ENCODE data around the gene NME1.
"Not testable (repeated sequence)": the region's sequence is repeated elsewhere in the genome, so short reads cannot be mapped to it uniquely, and the experiment has no call there.

NME1 gene

GRCh38 chr17:51153210-51154072, at the start of gene NME1:
TSS of gene NME1 (plus strand) at chr17:51153559. CDS start at chr17:51155655, 2,096 bp downstream.
- Histone ChIP-seq H3K9me3 (ENCODE audit: control insufficient read depth in 2 of 2, low read length in 2 of 2) (no peaks in the 10 kb centered on the region), H3K4me3 (ENCODE audit: low read length in 2 of 2) (peak within 1 kb of the TSS; percentile 82 to 94), H3K4me1 (ENCODE audit: control insufficient read depth, insufficient read depth, low read length) (peaks cover 15% of the 10 kb centered on the region), H3K27ac (ENCODE audit: low read length) (peak within 1 kb of the TSS; percentile 83), H3K27me3 (ENCODE audit: control insufficient read depth in 1 of 2, insufficient read depth in 2 of 2, low read length in 2 of 2) (no peaks in the 10 kb centered on the region), H3K9ac (ENCODE audit: low read length in 2 of 2) (peak within 1 kb of the TSS; percentile 69 to 84), H3K36me3 (ENCODE audit: control insufficient read depth in 2 of 2, insufficient read depth in 2 of 2, low read length in 2 of 2) (peaks cover 0 to 4% of the 10 kb centered on the region in 2 donors)

DNA sequence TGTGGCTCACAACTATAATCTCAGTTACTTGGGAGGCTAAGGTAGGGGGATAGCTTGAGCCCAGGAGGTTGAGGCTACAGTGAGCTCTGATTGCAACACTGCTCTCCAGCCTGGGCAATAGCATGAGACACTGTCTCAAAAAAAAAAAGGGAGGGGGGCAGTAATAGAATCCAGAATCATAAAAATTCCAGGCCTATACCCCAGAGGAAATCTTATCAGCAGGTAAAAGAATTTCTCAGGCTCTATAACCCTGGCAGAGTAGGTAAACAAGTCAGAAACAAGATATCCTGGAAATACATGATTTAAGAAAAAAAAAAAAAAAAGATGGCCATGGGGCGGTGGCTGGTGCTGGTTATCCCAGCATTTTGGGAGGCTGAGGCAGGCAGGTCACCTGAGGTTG, 45.6 kb upstream of the NME1 start:
- Histone ChIP-seq H3K4me3 (ENCODE audit: low read length in 2 of 2) (no peak overlapping the region), H3K4me1 (ENCODE audit: control insufficient read depth, insufficient read depth, low read length) (peaks cover 5% of the 10 kb centered on the region), H3K36me3 (ENCODE audit: control insufficient read depth in 2 of 2, insufficient read depth in 2 of 2, low read length in 2 of 2) (no peaks in the 10 kb centered on the region), H3K27me3 (ENCODE audit: control insufficient read depth in 1 of 2, insufficient read depth in 2 of 2, low read length in 2 of 2) (no peaks in the 10 kb centered on the region), H3K9ac (ENCODE audit: low read length in 2 of 2) (no peak overlapping the region), H3K27ac (ENCODE audit: low read length) (no peak overlapping the region), H3K9me3 (ENCODE audit: control insufficient read depth in 2 of 2, low read length in 2 of 2) (no peaks in the 10 kb centered on the region)

DNA sequence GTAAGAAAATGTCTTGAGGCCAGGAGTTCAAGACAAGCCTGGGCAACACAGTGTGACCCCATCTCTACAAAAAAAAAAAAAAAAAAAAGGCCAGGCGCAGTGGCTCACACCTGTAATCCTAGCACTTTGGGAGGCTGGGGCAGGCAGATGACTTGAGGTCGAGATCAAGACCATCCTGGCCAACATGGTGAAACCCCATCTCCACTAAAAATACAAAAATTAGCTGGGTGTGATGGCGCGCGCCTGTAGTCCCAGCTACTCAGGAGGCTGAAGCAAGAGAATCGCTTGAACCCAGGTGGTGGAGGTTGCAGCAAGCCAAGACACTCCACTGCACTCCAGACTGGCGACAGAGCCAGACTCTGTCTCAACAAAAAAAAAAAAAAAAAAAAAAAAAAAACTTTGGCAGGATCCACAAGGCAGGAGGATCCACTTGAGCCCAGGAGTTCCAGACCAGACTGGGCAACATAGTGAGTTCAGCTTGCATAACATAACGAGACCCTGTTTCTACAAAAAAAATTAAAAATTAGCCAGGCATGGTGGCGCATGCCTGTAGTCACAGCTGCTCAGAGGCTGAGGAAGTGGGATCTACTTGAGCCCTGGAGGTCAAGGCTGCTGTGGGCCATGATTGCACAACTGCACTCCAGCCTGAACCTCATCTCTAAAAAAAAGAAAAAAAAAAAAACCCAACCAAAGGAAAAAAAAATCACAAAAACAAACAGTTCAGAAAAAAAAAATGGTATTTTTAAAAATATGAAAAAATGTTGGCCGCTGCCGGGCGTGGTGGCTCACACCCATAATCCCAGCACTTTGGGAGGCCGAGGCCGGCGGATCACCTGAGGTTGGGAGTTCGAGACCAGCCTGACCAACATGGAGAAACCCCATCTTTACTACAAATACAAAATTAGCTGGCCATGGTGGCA, 40.8 kb upstream of the NME1 start:
- not testable (repeated sequence) for H3K36me3 ChIP-seq (ENCODE audit: control insufficient read depth in 2 of 2, insufficient read depth in 2 of 2, low read length in 2 of 2); H3K27me3 ChIP-seq (ENCODE audit: control insufficient read depth in 1 of 2, insufficient read depth in 2 of 2, low read length in 2 of 2); H3K9me3 ChIP-seq (ENCODE audit: control insufficient read depth in 2 of 2, low read length in 2 of 2); H3K9ac ChIP-seq (ENCODE audit: low read length in 2 of 2); H3K27ac ChIP-seq (ENCODE audit: low read length); H3K4me1 ChIP-seq (ENCODE audit: control insufficient read depth, insufficient read depth, low read length); H3K4me3 ChIP-seq (ENCODE audit: low read length in 2 of 2)

DNA sequence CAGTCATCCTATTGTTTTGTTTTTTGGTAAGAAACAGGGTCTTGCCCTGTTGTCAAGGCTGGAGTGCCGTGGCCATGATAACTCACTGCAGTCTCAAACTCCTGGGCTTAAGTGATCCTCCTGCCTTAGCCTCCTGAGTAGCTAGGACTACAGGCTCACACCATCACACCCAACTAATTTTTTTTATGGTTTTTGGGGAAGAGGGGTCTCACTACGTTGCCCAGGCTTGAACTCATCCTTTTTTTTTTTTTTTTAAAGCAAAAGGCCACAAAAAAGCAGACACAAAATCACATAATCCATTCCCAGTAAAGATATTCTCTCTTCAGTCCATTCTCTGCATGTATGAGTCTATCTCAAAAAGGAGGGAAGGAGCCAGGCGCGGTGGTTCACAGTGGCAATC, 38.2 kb upstream of the NME1 start:
- Histone ChIP-seq H3K9me3 (ENCODE audit: control insufficient read depth in 2 of 2, low read length in 2 of 2) (no peaks in the 10 kb centered on the region), H3K4me3 (ENCODE audit: low read length in 2 of 2) (no peak overlapping the region), H3K27ac (ENCODE audit: low read length) (no peak overlapping the region), H3K4me1 (ENCODE audit: control insufficient read depth, insufficient read depth, low read length) (peaks cover 15% of the 10 kb centered on the region), H3K27me3 (ENCODE audit: control insufficient read depth in 1 of 2, insufficient read depth in 2 of 2, low read length in 2 of 2) (no peaks in the 10 kb centered on the region), H3K9ac (ENCODE audit: low read length in 2 of 2) (no peak overlapping the region), H3K36me3 (ENCODE audit: control insufficient read depth in 2 of 2, insufficient read depth in 2 of 2, low read length in 2 of 2) (no peaks in the 10 kb centered on the region)

DNA sequence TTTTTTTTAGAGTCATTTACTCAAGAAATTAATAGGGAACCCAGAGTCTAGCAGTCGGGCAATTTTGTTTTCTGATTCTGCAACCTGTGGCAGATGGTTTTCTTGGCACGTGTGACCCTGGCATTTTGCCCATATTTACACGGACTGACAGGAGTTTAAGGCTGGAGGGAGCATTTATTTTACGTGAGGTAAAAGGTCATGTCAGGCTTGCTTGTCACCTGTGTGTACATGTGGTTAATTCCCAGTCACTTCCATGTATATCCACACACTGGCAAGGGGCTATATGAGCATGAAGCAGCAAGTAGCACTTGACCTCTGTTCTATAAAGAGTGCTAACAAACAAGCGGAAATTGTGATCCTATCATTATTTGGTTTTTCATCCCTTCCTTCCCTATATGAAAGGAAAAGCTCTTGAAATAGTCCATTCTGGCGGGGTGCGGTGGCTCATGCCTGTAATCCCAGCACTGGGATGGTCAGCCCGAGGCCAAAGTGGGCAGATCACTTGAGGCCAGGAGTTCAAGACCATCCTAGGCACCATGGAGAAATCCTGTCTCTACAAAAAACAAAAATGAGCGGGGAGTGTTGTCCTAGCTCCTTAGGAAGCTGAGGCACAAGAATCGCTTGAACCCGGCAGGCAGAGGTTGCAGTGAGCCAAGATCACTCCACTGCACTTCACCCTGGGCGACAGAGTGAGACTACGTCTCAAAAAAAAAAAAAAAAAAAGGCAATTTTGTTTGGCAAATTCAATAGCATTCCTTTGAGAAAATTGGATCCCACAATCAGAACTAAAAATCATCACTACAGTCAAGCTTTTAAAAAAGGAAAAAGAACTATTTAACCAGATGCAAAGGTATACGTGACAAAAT, 34.8 kb upstream of the NME1 start:
- Histone ChIP-seq H3K9me3 (ENCODE audit: control insufficient read depth in 2 of 2, low read length in 2 of 2) (no peaks in the 10 kb centered on the region), H3K9ac (ENCODE audit: low read length in 2 of 2) (peak overlapping the region; percentile 42 to 97), H3K27ac (ENCODE audit: low read length) (peak overlapping the region; percentile 95), H3K27me3 (ENCODE audit: control insufficient read depth in 1 of 2, insufficient read depth in 2 of 2, low read length in 2 of 2) (no peaks in the 10 kb centered on the region), H3K36me3 (ENCODE audit: control insufficient read depth in 2 of 2, insufficient read depth in 2 of 2, low read length in 2 of 2) (no peaks in the 10 kb centered on the region), H3K4me1 (ENCODE audit: control insufficient read depth, insufficient read depth, low read length) (peaks cover 18% of the 10 kb centered on the region), H3K4me3 (ENCODE audit: low read length in 2 of 2) (peak overlapping the region; percentile 97 to 98)

DNA sequence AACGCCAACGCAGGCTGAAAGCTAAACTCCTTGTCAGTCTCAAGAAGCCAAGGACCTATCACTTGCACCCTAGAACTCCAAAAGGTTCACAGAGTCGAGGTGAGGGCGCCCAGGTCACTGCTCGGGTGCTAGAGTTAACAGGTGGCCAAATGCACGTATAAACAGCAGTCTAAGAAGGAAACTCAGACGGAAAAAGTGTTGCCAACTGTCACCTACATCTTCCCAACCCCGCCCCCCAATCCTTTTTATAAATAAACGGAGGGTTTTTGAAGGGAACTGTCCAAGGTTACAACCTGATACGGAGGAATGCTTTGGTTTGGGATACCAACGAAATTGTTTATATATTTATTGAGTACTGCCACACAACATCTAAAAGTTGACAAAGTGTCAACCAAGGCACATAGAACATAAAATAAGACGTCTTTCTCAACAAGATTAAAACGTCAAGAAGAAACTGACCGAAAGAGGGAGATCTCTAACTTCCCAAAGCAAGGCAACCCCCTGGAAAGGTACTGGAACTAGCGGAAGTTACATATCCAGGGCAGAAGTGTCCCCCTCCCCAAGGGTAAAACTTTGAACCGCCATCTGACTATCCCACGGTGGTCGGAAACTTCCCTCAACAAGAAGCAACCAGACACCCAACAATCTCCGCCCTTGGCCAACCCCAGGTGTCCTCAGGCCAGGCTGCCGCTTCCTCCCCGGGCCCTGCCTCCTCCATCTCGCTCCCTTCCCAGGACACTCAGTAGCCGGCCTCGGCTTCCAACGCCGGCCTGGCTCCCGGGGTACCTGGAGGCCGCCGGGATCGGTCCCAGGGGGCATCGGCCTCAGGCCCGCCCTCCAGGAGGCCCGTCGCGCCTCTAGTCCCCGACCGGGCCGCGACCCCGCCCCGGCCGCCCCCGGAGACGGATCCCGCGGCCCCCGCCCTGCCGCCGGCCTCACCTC, 33.7 kb upstream of the NME1 start:
- no peaks in the 10 kb centered on the region for H3K36me3 ChIP-seq (ENCODE audit: control insufficient read depth in 2 of 2, insufficient read depth in 2 of 2, low read length in 2 of 2)
- H3K4me1 ChIP-seq (ENCODE audit: control insufficient read depth, insufficient read depth, low read length), result peaks cover 18% of the 10 kb centered on the region
- H3K9ac ChIP-seq (ENCODE audit: low read length in 2 of 2), result peak overlapping the region; percentile 97
- peak overlapping the region; percentile 95 for H3K27ac ChIP-seq (ENCODE audit: low read length)
- peak overlapping the region; percentile 97 to 98 for H3K4me3 ChIP-seq (ENCODE audit: low read length in 2 of 2)
- H3K27me3 ChIP-seq (ENCODE audit: control insufficient read depth in 1 of 2, insufficient read depth in 2 of 2, low read length in 2 of 2), result no peaks in the 10 kb centered on the region
- H3K9me3 ChIP-seq (ENCODE audit: control insufficient read depth in 2 of 2, low read length in 2 of 2), result no peaks in the 10 kb centered on the region

GRCh38 chr17:51120357-51120738, 33.0 kb upstream of the NME1 start:
- Histone ChIP-seq H3K9ac (ENCODE audit: low read length in 2 of 2) (peak overlapping the region; percentile 97), H3K27me3 (ENCODE audit: control insufficient read depth in 1 of 2, insufficient read depth in 2 of 2, low read length in 2 of 2) (no peaks in the 10 kb centered on the region), H3K36me3 (ENCODE audit: control insufficient read depth in 2 of 2, insufficient read depth in 2 of 2, low read length in 2 of 2) (no peaks in the 10 kb centered on the region), H3K27ac (ENCODE audit: low read length) (peak overlapping the region; percentile 95), H3K4me1 (ENCODE audit: control insufficient read depth, insufficient read depth, low read length) (peaks cover 18% of the 10 kb centered on the region), H3K4me3 (ENCODE audit: low read length in 2 of 2) (peak overlapping the region; percentile 97 to 98), H3K9me3 (ENCODE audit: control insufficient read depth in 2 of 2, low read length in 2 of 2) (no peaks in the 10 kb centered on the region)

GRCh38 chr17:51120739-51121619, 32.4 kb upstream of the NME1 start, which contains the start of gene SPAG9:
TSS of gene SPAG9 (minus strand) at chr17:51120868. CDS start at chr17:51120656, 212 bp downstream.
- H3K36me3 ChIP-seq (ENCODE audit: control insufficient read depth in 2 of 2, insufficient read depth in 2 of 2, low read length in 2 of 2), result no peaks in the 10 kb centered on the region
- peak within 1 kb of the TSS; percentile 97 to 98 for H3K4me3 ChIP-seq (ENCODE audit: low read length in 2 of 2)
- no peaks in the 10 kb centered on the region for H3K9me3 ChIP-seq (ENCODE audit: control insufficient read depth in 2 of 2, low read length in 2 of 2)
- peak within 1 kb of the TSS; percentile 100 for H3K27ac ChIP-seq (ENCODE audit: low read length)
- peaks cover 18% of the 10 kb centered on the region for H3K4me1 ChIP-seq (ENCODE audit: control insufficient read depth, insufficient read depth, low read length)
- no peaks in the 10 kb centered on the region for H3K27me3 ChIP-seq (ENCODE audit: control insufficient read depth in 1 of 2, insufficient read depth in 2 of 2, low read length in 2 of 2)
- H3K9ac ChIP-seq (ENCODE audit: low read length in 2 of 2), result peak within 1 kb of the TSS; percentile 97 to 100
